Suprapubic skin (tissue), 4 donors: ENCODE results near the gene RASSF7.

ENCODE experiments used
- CTCF ChIP-seq, 2 donors: fragments of 200-600 bp in 1 of 2; fragments of 450-650 bp in 1 of 2; sonication (generic) in 1 of 2; IDR thresholded peaks; one replicate each; pipeline ENCODE4 v1.5.1; 2016 to 2019; ENCODE audit warnings: antibody characterized with exemption in 2 of 2, mild to moderate bottlenecking in 1 of 2, moderate library complexity in 1 of 2
- POLR2A ChIP-seq, 2 donors: fragments of 450-650 bp; IDR thresholded peaks; one replicate each; pipeline ENCODE4 v1.6.1; 2017; ENCODE audit warnings: antibody characterized with exemption in 2 of 2, mild to moderate bottlenecking in 2 of 2, moderate library complexity in 2 of 2
- POLR2AphosphoS5 ChIP-seq, 3 donors: sonication (generic); formaldehyde crosslinking; IDR thresholded peaks; one replicate each; pipeline ENCODE4 v1.6.1; 2017; ENCODE audit warnings: antibody characterized with exemption in 3 of 3

GRCh38 chr11:593347-593746 is 32.6 kb downstream of the RASSF7 start:
- TF ChIP-seq CTCF (IDR thresholded peaks at IDR 0.05) (no peak), POLR2A (IDR thresholded peaks at IDR 0.05) (no peak), POLR2AphosphoS5 (IDR thresholded peaks at IDR 0.05) (no peak)
